HepG2 (cell line): ENCODE data around the gene NOTCH4. TPM values are rescaled to one million over a fixed set of nuclear protein-coding genes. Genes with fewer than 3 reads are reported as not detected.

ENCODE experiments used
- ATF1 ChIP-seq: IDR thresholded peaks from 2 replicates; pipeline ENCODE4 v1.6.1; 2016; ENCODE audit warnings: mild to moderate bottlenecking, control low read depth
- DMAP1 ChIP-seq: IDR thresholded peaks from 2 replicates; pipeline ENCODE4 v1.6.1; 2016
- KDM2A ChIP-seq: sonication (generic); formaldehyde crosslinking; IDR thresholded peaks from 2 replicates; pipeline ENCODE4 v1.4.0; 2020; ENCODE audit warnings: low read depth, missing genetic modification reagents, borderline replicate concordance
- MED1 ChIP-seq: sonication (generic); formaldehyde crosslinking; IDR thresholded peaks from 2 replicates; pipeline ENCODE4 v1.4.0; 2020; ENCODE audit warnings: missing genetic modification reagents
- MEIS2 ChIP-seq: sonication (generic); formaldehyde crosslinking; IDR thresholded peaks from 2 replicates; pipeline ENCODE4 v1.9.0; 2021; ENCODE audit warnings: mild to moderate bottlenecking, missing genetic modification reagents
- NCOR1 ChIP-seq: fragments of 200-600 bp; sonication (generic); IDR thresholded peaks from 2 replicates; pipeline ENCODE4 v1.7.0; 2017; ENCODE audit warnings: antibody characterized with exemption, low read length, borderline replicate concordance
- SMAD1 ChIP-seq: sonication (generic); formaldehyde crosslinking; IDR thresholded peaks from 2 replicates; pipeline ENCODE4 v1.4.0; 2020; ENCODE audit warnings: missing genetic modification reagents, low read depth, mild to moderate bottlenecking, borderline replicate concordance
- SRF ChIP-seq: IDR thresholded peaks from 2 replicates; pipeline ENCODE4 v1.6.1; 2011; ENCODE audit warnings: mild to moderate bottlenecking, low read depth, low read length, moderate library complexity
- THAP11 ChIP-seq: IDR thresholded peaks from 2 replicates; pipeline ENCODE4 v1.6.1; 2016; ENCODE audit warnings: missing biosample characterization, missing genetic modification reagents
- ZC3H4 ChIP-seq: sonication (generic); formaldehyde crosslinking; IDR thresholded peaks from 2 replicates; pipeline ENCODE4 v1.4.0; 2020; ENCODE audit warnings: missing genetic modification reagents, borderline replicate concordance
- ZKSCAN8 ChIP-seq: IDR thresholded peaks from 2 replicates; pipeline ENCODE4 v1.6.1; 2016; ENCODE audit warnings: borderline replicate concordance, missing genetic modification reagents, missing compliant biosample characterization
- ZNF251 ChIP-seq: sonication (generic); formaldehyde crosslinking; IDR thresholded peaks from 2 replicates; pipeline ENCODE4 v1.9.0; 2021; ENCODE audit warnings: mild to moderate bottlenecking, missing genetic modification reagents
- ZNF530 ChIP-seq: sonication (generic); formaldehyde crosslinking; IDR thresholded peaks from 2 replicates; pipeline ENCODE4 v1.5.0; 2020; ENCODE audit warnings: low read depth, mild to moderate bottlenecking, missing genetic modification reagents
- ZNF564 ChIP-seq: sonication (generic); formaldehyde crosslinking; IDR thresholded peaks from 2 replicates; pipeline ENCODE4 v1.8.1; 2023; ENCODE audit warnings: mild to moderate bottlenecking, missing genetic modification reagents
- ZNF577 ChIP-seq: sonication (generic); formaldehyde crosslinking; IDR thresholded peaks from 2 replicates; pipeline ENCODE4 v1.4.0; 2020; ENCODE audit warnings: mild to moderate bottlenecking, low read depth, missing genetic modification reagents, borderline replicate concordance
- polyA plus RNA-seq, 8 experiments: library from polyadenylated mRNA; depleted of rRNA in 3 of 8; stranded (reverse) in 7 of 8; unstranded in 1 of 8; fragments of >200 nt; fragmentation: Illumina TruSeq in 4 of 8; extraction: Trizol in 4 of 8; gene quantifications; 2 replicates each; pipeline versions ENCODE4 v1.2.1 to v1.2.3, GENCODE V29; 2011 to 2016; ENCODE audit warnings: low read depth in 4 of 8, missing spikeins in 1 of 8, mixed read lengths in 1 of 8; ENCODE audit not compliant: insufficient read depth in 1 of 8
- total RNA-seq, 5 experiments: library from RNA; depleted of rRNA; stranded (reverse); fragments of >200 nt; fragmentation: Illumina TruSeq; extraction: Trizol; gene quantifications; 2 replicates each; pipeline ENCODE4 v1.2.3, GENCODE V29; 2016; ENCODE audit warnings: low read depth in 1 of 5
- TF ChIP-seq, protein P1 (sequence below), 2 experiments: sonication (generic) in 1 of 2; formaldehyde crosslinking in 1 of 2; IDR thresholded peaks; 2 replicates each; pipeline versions ENCODE4 v1.5.1 to v1.6.1; 2011 to 2020; ENCODE audit warnings: borderline replicate concordance in 1 of 2, low read depth in 1 of 2, low read length in 1 of 2, mild to moderate bottlenecking in 1 of 2, missing genetic modification reagents in 1 of 2, moderate library complexity in 1 of 2
- TF ChIP-seq, protein P2 (sequence below): IDR thresholded peaks from 2 replicates; pipeline ENCODE4 v1.6.1; 2016; ENCODE audit warnings: low read depth, missing genetic modification reagents, missing compliant biosample characterization
- TF ChIP-seq, protein P3 (sequence below): sonication (generic); formaldehyde crosslinking; IDR thresholded peaks from 2 replicates; pipeline ENCODE4 v1.5.1; 2020; ENCODE audit warnings: missing genetic modification reagents, mild to moderate bottlenecking, borderline replicate concordance
- TF ChIP-seq, protein P4 (sequence below): sonication (generic); formaldehyde crosslinking; IDR thresholded peaks from 2 replicates; pipeline ENCODE4 v1.8.1; 2023; ENCODE audit warnings: mild to moderate bottlenecking, missing genetic modification reagents, borderline replicate concordance

The NOTCH4 gene
- total and polyA plus RNA-seq, 2 of the 13 experiments (the other 11 are each of a cell fraction or from before 2014, with no cell fraction given): 0.51 to 0.83 TPM

DNA sequence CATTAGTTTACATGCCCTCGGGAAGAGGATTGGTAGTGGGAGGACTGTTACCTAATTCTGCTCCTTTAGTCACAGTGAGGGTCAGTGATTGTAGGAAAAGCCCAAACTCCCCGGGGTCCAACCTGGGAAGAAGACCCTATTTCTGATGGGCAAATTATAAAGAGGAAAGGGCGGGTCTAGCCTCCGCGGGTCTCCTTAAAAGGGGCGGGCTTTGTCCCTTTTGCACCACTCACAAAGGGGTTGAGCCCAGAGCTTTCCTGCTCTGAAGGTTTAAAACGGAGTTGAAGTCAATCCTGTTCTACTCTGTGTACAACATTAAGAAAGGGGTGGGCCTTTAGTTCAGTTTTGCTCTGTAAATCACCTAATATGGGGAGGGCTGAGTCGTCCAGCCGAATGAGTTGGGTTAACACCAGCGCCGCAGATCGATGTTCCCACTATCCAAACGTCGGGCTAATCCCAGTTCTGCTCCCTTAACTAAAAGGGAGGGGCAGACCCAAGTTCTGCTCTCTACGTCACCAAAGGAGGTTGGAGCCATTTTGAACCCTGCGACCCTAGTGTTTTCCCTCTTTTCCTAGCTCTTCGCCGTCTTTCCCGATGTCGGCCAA is 46.6 kb downstream of the NOTCH4 start (continued):
- TF ChIP-seq, protein P1, sequence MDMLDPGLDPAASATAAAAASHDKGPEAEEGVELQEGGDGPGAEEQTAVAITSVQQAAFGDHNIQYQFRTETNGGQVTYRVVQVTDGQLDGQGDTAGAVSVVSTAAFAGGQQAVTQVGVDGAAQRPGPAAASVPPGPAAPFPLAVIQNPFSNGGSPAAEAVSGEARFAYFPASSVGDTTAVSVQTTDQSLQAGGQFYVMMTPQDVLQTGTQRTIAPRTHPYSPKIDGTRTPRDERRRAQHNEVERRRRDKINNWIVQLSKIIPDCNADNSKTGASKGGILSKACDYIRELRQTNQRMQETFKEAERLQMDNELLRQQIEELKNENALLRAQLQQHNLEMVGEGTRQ (IDR thresholded peaks at IDR 0.05; ENCODE audit: low read depth, low read length): no peak
- TF ChIP-seq, protein P1 (CRISPR knock-in tag; IDR thresholded peaks at IDR 0.05; ENCODE audit: borderline replicate concordance): no peak
- TF ChIP-seq SMAD1 (CRISPR knock-in tag) (peak; percentile 35; the same call in 1 of the 2 replicates), SRF (no peak), NCOR1 (no peak), DMAP1 (CRISPR knock-in tag) (peak; percentile 78), ZC3H4 (CRISPR knock-in tag) (no peak), ATF1 (peak; percentile 78; the same call in 1 of the 2 replicates), MEIS2 (CRISPR knock-in tag) (no peak), ZNF564 (no peak), ZKSCAN8 (CRISPR knock-in tag) (peak; percentile 29; the same call in 1 of the 2 replicates), THAP11 (CRISPR knock-in tag) (no peak), ZNF251 (peak; percentile 84; the same call in 1 of the 2 replicates), ZNF530 (CRISPR knock-in tag) (no peak), KDM2A (peak; percentile 24; the same call in 1 of the 2 replicates), ZNF577 (CRISPR knock-in tag) (peak; percentile 76; the same call in 1 of the 2 replicates), MED1 (CRISPR knock-in tag) (no peak)
- TF ChIP-seq, protein P2, sequence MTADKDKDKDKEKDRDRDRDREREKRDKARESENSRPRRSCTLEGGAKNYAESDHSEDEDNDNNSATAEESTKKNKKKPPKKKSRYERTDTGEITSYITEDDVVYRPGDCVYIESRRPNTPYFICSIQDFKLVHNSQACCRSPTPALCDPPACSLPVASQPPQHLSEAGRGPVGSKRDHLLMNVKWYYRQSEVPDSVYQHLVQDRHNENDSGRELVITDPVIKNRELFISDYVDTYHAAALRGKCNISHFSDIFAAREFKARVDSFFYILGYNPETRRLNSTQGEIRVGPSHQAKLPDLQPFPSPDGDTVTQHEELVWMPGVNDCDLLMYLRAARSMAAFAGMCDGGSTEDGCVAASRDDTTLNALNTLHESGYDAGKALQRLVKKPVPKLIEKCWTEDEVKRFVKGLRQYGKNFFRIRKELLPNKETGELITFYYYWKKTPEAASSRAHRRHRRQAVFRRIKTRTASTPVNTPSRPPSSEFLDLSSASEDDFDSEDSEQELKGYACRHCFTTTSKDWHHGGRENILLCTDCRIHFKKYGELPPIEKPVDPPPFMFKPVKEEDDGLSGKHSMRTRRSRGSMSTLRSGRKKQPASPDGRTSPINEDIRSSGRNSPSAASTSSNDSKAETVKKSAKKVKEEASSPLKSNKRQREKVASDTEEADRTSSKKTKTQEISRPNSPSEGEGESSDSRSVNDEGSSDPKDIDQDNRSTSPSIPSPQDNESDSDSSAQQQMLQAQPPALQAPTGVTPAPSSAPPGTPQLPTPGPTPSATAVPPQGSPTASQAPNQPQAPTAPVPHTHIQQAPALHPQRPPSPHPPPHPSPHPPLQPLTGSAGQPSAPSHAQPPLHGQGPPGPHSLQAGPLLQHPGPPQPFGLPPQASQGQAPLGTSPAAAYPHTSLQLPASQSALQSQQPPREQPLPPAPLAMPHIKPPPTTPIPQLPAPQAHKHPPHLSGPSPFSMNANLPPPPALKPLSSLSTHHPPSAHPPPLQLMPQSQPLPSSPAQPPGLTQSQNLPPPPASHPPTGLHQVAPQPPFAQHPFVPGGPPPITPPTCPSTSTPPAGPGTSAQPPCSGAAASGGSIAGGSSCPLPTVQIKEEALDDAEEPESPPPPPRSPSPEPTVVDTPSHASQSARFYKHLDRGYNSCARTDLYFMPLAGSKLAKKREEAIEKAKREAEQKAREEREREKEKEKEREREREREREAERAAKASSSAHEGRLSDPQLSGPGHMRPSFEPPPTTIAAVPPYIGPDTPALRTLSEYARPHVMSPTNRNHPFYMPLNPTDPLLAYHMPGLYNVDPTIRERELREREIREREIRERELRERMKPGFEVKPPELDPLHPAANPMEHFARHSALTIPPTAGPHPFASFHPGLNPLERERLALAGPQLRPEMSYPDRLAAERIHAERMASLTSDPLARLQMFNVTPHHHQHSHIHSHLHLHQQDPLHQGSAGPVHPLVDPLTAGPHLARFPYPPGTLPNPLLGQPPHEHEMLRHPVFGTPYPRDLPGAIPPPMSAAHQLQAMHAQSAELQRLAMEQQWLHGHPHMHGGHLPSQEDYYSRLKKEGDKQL (CRISPR knock-in tag): no peak
- TF ChIP-seq, protein P3, sequence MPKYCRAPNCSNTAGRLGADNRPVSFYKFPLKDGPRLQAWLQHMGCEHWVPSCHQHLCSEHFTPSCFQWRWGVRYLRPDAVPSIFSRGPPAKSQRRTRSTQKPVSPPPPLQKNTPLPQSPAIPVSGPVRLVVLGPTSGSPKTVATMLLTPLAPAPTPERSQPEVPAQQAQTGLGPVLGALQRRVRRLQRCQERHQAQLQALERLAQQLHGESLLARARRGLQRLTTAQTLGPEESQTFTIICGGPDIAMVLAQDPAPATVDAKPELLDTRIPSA: no peak
- TF ChIP-seq, protein P4, sequence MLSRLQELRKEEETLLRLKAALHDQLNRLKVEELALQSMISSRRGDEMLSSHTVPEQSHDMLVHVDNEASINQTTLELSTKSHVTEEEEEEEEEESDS (CRISPR knock-in tag): no peak
